ENCODE measurements around the gene ARNT2.

DNA sequence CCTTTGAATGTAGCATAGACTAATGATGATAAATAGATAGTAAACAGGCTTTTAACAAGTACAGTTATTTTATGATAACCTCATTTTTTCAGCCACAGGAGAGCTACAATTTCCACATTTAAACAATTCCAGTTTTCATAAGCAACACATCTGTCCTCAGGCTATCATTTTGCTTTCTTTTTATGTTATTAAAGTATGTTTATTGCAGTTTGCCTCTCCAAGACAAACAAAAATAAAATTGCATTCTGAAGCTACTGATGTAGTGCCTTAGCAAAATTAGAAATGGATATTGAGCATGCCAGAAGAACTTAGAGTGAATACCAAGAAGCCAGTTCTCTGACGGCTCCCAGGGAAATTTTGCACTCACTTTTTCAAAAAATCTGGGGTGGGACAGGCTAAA lies 150.4 kb downstream of the ARNT2 start:
- TF ChIP-seq POLR2AphosphoS5 (IDR thresholded peaks at IDR 0.05) (no peak), POLR2A (IDR thresholded peaks at IDR 0.05) (no peak), EP300 (IDR thresholded peaks at IDR 0.05) (no peak)
- TF ChIP-seq, protein P1, sequence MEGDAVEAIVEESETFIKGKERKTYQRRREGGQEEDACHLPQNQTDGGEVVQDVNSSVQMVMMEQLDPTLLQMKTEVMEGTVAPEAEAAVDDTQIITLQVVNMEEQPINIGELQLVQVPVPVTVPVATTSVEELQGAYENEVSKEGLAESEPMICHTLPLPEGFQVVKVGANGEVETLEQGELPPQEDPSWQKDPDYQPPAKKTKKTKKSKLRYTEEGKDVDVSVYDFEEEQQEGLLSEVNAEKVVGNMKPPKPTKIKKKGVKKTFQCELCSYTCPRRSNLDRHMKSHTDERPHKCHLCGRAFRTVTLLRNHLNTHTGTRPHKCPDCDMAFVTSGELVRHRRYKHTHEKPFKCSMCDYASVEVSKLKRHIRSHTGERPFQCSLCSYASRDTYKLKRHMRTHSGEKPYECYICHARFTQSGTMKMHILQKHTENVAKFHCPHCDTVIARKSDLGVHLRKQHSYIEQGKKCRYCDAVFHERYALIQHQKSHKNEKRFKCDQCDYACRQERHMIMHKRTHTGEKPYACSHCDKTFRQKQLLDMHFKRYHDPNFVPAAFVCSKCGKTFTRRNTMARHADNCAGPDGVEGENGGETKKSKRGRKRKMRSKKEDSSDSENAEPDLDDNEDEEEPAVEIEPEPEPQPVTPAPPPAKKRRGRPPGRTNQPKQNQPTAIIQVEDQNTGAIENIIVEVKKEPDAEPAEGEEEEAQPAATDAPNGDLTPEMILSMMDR (IDR thresholded peaks at IDR 0.05), result no peak
